GM23248 (cell line): ENCODE measurements around the gene ITIH2.

Source experiments
- EZH2 ChIP-seq: fragments of 200-600 bp; sonication (generic); IDR thresholded peaks from 2 replicates; pipeline ENCODE4 v1.6.1; 2018; ENCODE audit warnings: antibody characterized with exemption, mild to moderate bottlenecking; ENCODE audit not compliant: insufficient read depth, poor library complexity, severe bottlenecking
- EZH2phosphoT487 ChIP-seq: fragments of 200-600 bp; sonication (generic); IDR thresholded peaks from 2 replicates; pipeline ENCODE4 v1.6.1; 2018; ENCODE audit warnings: antibody characterized with exemption, moderate library complexity, mild to moderate bottlenecking, low read depth; ENCODE audit not compliant: insufficient read depth

GRCh38 chr10:7720478-7720877 lies 17.4 kb downstream of the ITIH2 start:
- TF ChIP-seq EZH2phosphoT487 = no peak
- no peak for TF ChIP-seq EZH2
